Endothelial cell (in vitro differentiated cells): ENCODE measurements around the gene SAE1. TPM values are rescaled to one million over a fixed set of nuclear protein-coding genes. Genes with fewer than 3 reads are reported as not detected.
A peak's percentile ranks its signal among the peaks of the same experiment; 100 is the strongest.

Experiments used
- DNase-seq: peaks from one replicate; pipeline ENCODE4 v3.0.0; 2021; ENCODE audit warnings: low spot score
- H3K27ac Mint-ChIP-seq: one replicate; pipeline ENCODE4 v1.8.0; 2021; ENCODE audit warnings: mixed read lengths, inconsistent platforms; ENCODE audit not compliant: unreplicated experiment
- H3K27me3 Mint-ChIP-seq: one replicate; pipeline ENCODE4 v1.8.0; 2021; ENCODE audit warnings: mild to moderate bottlenecking, moderate library complexity, mixed read lengths, inconsistent platforms; ENCODE audit not compliant: unreplicated experiment
- H3K36me3 Mint-ChIP-seq: one replicate; pipeline ENCODE4 v1.8.0; 2021; ENCODE audit warnings: mild to moderate bottlenecking, low read depth, mixed read lengths, inconsistent platforms; ENCODE audit not compliant: unreplicated experiment
- H3K4me1 Mint-ChIP-seq: one replicate; pipeline ENCODE4 v1.8.0; 2021; ENCODE audit warnings: mild to moderate bottlenecking, mixed read lengths, inconsistent platforms; ENCODE audit not compliant: unreplicated experiment
- H3K4me3 Mint-ChIP-seq: one replicate; pipeline ENCODE4 v1.8.0; 2021; ENCODE audit warnings: mild to moderate bottlenecking, mixed read lengths, inconsistent platforms; ENCODE audit not compliant: unreplicated experiment
- H3K9me3 Mint-ChIP-seq: one replicate; pipeline ENCODE4 v1.8.0; 2021; ENCODE audit warnings: mixed read lengths, inconsistent platforms; ENCODE audit not compliant: unreplicated experiment
- CTCF ChIP-seq: fragments of 200-600 bp; sonication (generic); IDR thresholded peaks from one replicate; pipeline ENCODE4 v1.5.0; 2021; ENCODE audit warnings: antibody characterized with exemption; ENCODE audit not compliant: unreplicated experiment
- total RNA-seq: library from RNA; stranded (reverse); fragmentation: NEBNext Ultra II Directional; extraction: Animal tissue kit (Norgen Biotek cat#: 25700); gene quantifications from one replicate; pipeline ENCODE4 v1.2.1, GENCODE V29; 2021; ENCODE audit not compliant: unreplicated experiment

The SAE1 gene
- total RNA-seq, 1 donor from 2014 or later = 134 TPM

GRCh38 chr19:47231215-47232054 lies 100.8 kb downstream of the SAE1 start:
- H3K36me3 Mint-ChIP-seq = peaks cover 7% of the 10 kb centered on the region
- H3K4me1 Mint-ChIP-seq = peaks cover 15% of the 10 kb centered on the region
- H3K4me3 Mint-ChIP-seq = peak overlapping the region; percentile 90
- H3K27ac Mint-ChIP-seq = peak overlapping the region; percentile 93
- no peak for TF ChIP-seq CTCF
- H3K27me3 Mint-ChIP-seq = peaks cover 16% of the 10 kb centered on the region
- peak; percentile 86 for DNase-seq
- H3K9me3 Mint-ChIP-seq = no peaks in the 10 kb centered on the region

- Mint-ChIP-seq H3K4me1 (peaks cover 15% of the 10 kb centered on the region), H3K27me3 (peaks cover 17% of the 10 kb centered on the region), H3K4me3 (peak overlapping the region; percentile 90), H3K9me3 (no peaks in the 10 kb centered on the region), H3K27ac (peak overlapping the region; percentile 93), H3K36me3 (peaks cover 7% of the 10 kb centered on the region)
- no peak for TF ChIP-seq CTCF
- DNase-seq = no peak
These were observed 102.0 kb downstream of the SAE1 start for GRCh38 chr19:47232422-47233211.

GRCh38 chr19:47236072-47236675 lies 105.5 kb downstream of the SAE1 start:
- H3K4me3 Mint-ChIP-seq = no peak overlapping the region

GRCh38 chr19:47239152-47239551 lies 108.5 kb downstream of the SAE1 start:
- H3K27me3 Mint-ChIP-seq = peaks cover 8% of the 10 kb centered on the region
- H3K36me3 Mint-ChIP-seq = peaks cover 10% of the 10 kb centered on the region
- H3K27ac Mint-ChIP-seq = peak overlapping the region; percentile 27
- no peak for TF ChIP-seq CTCF
- peaks cover 12% of the 10 kb centered on the region for H3K4me1 Mint-ChIP-seq
- H3K9me3 Mint-ChIP-seq = no peaks in the 10 kb centered on the region
- DNase-seq = no peak
- H3K4me3 Mint-ChIP-seq = peak overlapping the region; percentile 85

More at GRCh38 chr19:47236072-47236675, 105.5 kb downstream of the SAE1 start:
- Mint-ChIP-seq H3K27me3 (peaks cover 19% of the 10 kb centered on the region), H3K9me3 (no peaks in the 10 kb centered on the region), H3K4me1 (peaks cover 20% of the 10 kb centered on the region), H3K36me3 (peaks cover 11% of the 10 kb centered on the region), H3K27ac (no peak overlapping the region)
- no peak for TF ChIP-seq CTCF
- no peak for DNase-seq
